HG02970 (cell line): ENCODE measurements around the gene FRAS1.
"Not testable (repeated sequence)": the region's sequence is repeated elsewhere in the genome, so short reads cannot be mapped to it uniquely, and the experiment has no call there.

Experiments
- ATAC-seq: cut with Tn5 transposase; IDR thresholded peaks from one replicate; pipeline ENCODE4 v1.9.1; 2021; ENCODE audit warnings: mild to moderate bottlenecking, moderate library complexity, moderate number of reproducible peaks; ENCODE audit not compliant: unreplicated experiment, low FRiP score

FRAS1 gene

DNA sequence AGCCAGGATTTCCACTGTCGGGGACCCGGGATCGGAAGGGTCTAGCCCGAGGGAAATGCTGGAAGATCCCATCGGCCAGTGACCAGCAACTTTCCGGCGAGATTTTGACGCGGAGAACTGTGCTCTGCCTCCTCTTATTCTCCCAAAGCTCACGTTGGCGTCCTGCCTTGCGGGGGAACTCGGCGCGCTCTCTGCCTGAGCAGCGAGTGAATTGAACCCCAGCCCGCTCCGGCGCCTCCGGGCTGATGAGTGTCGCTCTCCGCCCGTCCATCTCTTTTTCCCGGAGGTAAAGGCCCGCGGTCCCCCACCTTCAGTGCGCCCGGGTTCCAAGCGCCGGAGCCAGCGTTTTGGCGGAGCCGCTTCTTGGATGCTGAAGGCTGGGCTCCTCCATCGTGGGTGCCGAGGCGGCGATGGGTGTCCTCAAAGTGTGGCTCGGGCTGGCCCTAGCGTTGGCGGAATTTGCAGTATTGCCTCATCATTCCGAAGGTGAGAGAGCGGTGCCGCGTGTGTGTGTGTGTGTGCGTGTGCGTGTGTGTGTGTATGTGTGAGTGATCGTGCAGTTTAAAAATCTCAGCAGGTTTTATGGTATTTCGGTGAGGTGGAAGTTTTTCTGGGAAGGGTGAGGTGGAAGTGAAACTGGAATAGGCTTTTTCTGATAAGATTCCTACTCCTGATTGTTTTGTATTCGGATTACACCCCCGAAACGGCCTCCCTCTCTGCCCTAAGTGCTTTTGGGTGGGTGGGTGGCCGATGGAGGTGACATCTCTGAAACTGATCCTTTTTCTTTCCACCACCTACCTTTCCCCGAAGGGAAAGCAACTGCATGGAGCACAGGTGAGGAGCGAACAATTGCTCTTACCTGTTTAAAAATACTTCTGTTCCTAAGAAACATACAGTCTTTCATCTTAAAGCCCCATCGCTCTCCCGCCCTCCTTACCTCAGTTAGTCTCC lies 752 bp downstream of the FRAS1 start:
- ATAC-seq: no peak

DNA sequence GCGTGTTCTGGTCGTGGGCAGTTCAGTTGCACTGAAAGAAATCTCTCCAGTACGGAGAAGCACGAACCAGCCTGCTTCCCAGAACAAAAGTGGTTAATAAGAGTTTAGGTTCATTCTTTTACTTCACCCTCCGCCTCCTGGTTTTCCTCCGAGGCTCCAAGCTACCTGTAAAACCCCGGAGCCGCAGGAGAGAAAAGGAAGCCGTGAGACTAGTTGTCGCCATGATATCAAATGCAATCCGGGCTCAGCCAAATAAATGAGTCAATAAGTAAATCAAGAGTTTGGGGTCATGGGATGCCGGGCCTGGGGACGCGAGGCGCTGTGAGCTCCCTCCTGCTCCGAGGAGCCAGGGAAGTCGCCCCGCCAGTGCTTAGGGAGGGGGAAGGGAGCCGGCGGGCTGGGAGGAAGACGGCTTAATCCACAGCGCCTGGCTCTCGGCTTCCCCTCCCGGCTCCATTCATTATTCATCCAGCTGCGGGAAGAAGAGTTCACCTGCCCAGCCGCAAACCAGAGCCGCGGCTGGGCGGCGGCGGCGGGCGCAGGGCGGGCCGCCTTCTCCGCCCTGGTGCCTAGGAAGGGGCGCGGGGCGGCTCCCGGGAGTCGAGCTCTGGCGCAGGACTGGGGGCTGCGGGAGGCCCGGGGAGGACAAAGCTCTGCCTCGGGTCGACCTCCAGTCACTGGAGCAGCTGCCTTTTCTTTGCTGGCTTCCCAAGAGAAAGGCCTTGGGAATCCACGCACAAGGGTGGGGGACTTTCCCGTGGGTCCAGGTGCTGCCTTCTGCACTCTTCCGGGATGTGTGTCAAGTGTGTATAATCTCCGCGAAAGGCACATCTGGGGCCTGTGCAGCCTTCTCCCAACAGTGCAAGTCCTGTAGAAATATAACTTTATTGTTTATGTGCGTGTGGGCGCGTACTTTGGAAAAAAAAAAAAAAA lies 1.7 kb downstream of the FRAS1 start:
- ATAC-seq: no peak

DNA sequence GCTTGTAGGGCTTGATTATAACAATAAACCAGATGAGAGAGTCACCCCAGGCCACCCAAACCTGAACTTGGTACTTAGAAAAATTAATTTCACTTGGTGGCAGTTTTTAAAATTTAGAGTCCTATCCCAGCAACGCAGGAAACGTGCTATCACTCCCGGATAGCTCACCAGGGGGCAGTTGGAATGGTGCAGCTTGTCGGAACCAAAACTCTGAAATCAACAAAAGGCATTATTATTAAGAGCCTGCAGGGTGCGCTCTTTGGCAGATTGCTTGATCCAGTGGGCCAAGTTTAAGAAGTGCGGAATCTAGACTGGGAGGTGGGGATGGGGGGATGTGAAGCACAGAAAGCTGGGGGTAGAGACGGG lies 2.4 kb downstream of the FRAS1 start:
- ATAC-seq: no peak

DNA sequence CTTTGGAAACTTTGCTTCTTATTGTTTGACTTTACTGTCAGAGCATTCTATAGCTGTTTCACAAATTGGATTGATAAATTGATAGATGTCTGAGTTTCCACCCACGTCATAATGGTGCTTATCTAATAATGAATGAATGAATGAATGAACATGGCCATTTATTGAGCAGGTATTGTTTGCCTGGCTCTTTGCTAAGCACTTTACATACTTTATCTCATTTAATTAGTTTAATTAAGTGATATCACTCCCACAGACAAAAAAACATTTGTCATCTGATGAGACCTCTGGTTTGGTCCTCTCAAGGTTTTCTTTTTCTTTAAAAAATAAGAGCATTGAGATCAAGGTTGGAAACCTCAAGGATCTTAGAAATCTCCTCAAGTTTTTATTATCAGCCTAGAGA lies 2.8 kb downstream of the FRAS1 start:
- ATAC-seq: no peak

DNA sequence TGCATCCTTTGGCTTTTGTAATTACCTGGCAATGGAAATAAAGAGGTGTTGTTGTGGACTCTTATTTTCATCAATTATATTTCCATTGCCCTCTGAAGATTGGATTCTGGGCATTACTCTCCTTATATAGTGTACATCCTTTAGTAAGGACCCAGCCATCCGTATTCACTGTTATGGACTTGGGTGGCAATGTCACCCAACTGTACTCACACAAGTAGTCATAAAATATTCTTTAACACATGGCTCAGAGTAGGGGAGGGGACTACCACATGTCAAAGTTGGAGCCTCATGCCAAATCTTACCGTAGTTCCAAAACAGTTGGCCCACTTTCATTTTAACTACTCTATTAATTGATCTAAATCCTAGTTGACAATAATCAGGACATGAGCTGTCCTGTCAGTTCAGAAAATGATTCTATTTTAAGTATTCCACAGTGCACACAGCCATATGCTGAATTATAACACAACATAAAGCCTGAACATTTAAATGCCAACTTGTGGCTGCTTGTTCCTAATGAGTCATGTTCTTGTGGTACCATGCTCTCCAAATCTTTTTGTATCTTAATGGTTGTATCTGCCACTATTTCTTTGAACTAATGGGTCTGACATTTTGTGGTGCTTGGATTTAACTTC lies 4.9 kb downstream of the FRAS1 start:
- ATAC-seq: no peak

DNA sequence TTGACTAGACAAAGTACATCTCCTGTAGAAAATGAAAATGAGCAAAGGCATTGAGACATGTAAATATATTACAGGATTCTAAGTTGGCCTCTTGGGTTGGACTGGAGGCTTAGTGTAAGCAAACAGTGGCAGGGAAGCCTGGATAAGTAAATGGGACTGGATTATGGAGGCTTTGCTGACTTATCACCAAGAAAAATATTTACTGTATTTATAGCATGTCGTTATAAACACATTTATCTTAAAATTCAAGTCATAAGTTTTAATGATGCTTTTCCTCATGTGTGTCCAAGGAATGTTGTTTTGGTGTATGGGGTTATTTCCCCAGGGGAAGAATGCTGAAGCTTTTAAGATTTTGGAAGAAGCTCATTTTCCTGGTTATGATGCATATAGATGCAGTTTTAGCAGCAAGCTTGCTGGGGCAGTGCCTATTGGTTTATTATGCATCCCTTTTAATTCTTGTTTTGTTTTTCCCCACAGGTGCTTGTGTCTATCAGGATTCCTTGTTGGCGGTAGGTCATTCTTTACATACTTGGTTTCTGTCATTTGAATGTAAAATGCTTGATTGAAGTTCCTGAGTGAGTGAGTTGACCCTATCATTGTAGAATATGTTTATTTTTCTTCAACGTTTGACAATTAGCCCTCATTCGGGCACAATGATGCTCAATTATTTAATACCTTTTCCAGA lies 8.5 kb downstream of the FRAS1 start:
- no peak for ATAC-seq

DNA sequence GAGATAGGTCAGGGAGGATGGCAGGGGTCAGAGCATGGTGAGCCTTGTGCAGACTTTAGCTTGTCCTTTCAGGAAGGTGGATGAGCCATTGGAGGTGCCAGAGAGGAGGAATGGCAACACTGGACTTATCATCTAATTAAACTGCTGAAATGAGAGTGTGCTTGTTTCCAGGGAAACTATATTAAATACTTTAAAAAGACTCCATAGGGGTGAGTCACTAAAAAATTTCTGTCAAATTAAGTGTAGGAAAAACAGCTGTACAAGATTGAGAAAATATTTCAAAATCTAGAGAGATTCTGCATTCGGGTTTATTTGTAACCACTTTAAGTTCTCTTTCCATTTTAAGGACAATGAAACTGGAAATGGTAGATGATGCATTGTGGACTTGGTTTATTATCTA lies 11.4 kb downstream of the FRAS1 start:
- no peak for ATAC-seq

DNA sequence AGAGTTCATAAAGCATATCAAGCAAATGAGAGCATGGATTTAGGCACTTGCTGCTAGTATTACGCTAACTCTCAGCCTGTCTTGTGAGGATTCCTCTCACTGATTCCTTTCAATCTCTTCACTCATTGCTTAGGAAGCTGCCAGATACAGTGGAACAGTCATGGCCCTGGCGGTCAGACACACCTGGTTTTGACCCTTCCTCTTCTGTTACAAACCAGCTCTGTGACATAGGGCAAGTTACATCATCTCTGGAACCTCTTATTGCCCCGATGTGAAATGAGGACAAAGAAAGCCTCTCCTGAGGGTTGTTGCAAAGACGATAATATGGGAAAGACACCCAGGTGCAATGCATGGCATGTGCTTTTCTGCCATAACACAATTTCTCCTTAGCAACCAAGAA lies 12.2 kb downstream of the FRAS1 start:
- ATAC-seq: no peak

DNA sequence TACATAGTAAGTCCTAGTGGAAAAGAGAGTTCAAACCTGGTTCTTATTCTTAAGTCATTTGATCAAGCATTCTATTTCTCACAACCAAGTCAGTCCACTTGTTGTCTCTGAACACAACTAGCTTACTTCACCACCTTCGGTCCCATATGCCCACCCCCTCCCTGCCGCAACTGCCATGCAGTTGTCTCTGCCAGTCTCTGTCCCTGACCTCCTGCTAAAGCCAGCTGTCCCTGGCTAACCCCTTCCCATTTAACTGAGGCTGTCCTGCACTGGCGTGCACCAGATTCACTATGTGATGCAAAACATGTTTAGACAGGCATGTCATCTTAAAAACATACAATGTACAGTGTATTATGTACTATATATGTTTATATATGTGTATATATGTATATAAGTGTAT lies 12.7 kb downstream of the FRAS1 start:
- ATAC-seq: no peak

DNA sequence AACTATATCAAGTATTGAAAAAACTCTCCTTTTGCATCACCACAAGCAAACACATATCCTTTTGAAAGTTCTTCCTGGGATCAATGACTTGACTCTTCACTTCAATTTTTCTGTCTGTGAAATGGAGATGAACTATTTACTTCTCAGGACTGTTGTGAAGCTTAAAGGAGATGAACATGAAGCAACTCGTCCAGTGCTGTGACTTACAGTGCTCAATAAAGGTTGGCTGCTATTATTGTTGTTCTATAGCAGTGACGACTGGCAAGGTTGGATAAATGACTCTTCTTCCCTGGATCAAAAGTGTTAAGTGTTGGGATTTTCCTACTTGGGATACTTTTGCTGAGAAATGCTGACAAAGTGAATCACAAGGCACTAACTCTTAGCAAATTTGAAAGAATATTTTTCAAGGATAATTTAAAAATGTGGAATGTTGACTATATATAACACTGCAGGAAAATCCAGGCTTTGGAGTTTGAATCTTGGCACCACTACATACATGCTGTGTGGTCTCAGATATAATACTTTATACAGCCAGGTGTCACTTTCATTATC lies 13.7 kb downstream of the FRAS1 start:
- no peak for ATAC-seq

DNA sequence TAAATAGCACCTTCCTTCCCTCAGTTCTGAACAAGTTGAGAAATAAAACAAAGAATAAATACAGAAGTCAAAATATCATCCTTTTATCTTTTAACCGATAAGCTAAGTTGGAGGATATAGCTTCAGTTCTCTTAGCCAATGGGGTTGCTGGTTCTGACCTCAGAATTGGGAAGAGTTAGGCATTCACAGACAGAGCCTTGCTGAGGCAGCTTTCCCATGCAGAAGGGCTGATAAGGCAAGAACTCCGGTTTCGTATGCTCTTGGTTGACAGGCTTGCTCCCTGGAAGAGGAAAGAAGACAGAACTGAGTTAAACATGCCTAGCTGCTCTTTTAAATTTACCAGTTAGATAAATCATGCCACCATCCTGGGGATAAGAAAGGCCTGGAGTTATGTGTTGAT lies 17.6 kb downstream of the FRAS1 start:
- no peak for ATAC-seq

DNA sequence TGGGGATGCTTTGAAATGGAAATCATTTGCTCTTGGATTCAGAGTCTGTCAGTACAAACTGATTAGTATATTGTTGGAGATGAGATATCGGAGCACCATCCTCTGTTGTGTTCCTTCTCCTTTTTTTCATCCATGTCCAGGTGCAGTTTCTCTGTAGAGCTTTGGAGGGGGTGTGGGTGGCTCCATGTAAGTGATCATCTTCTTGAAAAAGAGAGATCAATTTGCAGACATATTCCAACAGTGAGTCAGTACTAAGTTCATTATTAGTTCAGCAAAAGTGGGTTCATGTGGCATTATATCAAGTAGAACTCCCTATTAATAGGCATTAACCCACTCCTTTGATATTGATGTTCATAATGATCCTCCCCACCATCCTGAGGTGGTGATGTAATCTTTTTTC lies 18.9 kb downstream of the FRAS1 start:
- ATAC-seq: no peak

DNA sequence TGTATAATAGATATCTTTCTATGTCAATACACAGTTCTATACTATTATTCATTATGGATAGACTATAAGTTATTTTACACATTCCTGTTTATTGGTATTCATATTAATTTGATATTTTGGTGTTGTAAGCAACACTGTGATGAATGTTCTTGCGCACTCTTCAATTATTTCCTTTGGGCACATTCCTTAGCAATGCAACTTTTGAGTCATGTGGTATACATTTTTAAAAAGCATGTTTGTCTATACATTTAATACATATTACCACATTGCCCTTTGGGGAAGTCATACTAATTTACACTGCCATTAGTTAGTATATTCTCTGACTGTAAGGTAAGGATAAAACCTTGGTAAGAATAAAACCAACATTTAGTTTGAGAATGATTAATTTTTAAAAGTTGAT lies 21.0 kb downstream of the FRAS1 start:
- no peak for ATAC-seq

DNA sequence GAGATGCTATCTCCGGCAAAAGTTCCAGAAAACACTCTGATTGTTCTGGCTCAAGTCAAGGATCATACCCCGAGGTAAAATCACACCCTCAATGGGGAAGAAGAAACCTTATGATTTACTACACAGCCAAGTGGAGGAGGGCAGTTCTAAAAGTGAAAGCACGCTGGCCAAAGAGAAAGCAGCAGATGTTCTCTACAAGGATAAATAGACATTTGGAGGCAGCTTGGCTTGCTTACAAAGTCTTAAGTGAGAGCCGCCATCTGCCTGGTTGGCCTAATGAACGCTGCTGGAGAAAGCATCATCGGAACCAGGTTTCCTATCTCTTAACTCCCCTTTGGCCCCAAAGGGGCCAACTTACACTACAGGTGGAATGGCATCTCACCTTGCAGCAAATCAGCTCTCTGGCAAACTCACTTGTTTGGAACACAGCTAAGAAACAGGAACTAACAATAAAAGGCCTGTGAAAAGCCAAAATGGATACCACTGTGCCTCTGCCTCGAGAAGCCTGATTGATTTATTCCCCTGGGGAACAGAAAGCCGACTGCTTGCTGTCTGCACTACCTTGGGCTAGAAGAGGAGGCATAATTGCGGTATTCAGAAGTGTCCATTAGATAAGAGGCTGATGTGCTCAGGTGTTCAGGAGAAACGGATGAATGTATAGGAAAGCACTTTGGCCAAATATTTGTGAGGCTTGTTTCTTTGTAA lies 22.8 kb downstream of the FRAS1 start:
- ATAC-seq: no peak

DNA sequence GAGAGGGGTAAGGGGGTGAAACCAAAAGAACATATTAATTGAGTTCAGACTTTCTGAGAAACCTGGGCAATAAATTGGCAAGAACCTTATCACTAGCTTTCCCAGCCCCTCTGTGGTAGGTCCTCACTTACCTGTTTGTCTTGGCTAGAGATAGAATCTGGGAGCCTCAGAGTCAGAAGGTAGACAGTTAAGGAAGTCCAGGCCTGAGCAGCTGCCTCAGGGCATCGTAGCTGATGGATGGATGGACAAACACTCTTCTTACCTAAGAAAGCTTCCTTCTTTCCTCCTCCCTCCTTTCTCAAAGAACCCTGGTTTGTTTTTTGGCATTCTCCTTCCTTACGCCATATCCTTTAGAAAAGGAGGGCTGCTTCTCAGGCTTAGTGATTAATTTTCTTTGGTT lies 24.4 kb downstream of the FRAS1 start:
- no peak for ATAC-seq

DNA sequence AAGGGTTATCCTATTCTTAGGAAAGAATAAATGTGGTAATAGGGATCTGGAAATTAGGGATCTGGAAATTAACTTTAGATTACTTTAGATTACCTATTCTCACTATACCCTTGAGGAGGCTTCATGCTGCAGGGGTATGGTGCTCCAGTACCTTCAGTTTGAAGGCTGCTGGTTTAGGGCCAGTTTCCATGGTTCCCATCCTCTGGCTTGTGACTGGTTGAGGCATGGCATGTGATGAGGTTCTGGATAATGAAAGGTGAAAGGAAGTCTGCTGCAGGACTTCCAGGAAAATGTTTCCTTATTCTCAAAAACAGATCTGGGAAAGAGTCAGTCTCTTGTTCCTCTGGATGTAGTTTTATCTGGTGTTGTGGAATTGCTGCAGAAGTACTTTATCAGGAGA lies 25.9 kb downstream of the FRAS1 start:
- no peak for ATAC-seq

DNA sequence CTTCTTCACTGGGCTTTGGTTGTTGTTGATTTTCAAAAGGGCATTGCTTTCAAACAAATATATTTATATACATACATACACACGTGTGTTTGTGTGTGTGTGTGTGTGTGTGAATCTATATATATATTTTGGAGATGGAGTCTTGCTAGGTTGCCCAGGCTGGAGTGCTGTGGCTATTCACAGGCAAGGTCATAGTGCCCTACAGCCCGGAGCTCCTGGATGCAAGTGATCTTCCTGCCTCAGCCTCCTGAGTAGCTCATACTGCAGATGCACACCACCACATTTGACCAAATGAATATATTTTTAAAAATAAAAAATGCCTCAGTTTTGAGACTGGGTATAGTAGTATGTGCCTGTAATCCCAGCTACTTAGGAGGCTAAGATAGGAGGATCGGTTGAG lies 34.4 kb downstream of the FRAS1 start:
- no peak for ATAC-seq

DNA sequence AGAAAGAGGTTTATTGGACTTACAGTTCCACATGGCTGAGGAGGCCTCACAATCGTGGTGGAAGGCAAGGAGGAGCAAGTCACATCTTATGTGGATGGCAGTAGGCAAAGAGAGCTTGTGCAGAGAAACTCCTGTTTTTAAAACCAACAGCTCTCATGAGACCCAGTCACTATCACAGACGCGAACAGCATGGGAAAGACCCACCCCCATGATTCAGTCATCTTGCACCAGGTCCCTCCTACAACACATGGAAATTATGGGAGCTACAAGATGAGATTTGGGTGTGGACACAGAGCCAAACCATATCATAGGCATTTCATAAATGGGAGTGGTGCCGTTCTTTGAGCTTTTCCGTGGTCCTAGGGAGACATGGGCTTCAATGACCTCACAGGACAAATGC lies 35.2 kb downstream of the FRAS1 start:
- not testable (repeated sequence) for ATAC-seq

DNA sequence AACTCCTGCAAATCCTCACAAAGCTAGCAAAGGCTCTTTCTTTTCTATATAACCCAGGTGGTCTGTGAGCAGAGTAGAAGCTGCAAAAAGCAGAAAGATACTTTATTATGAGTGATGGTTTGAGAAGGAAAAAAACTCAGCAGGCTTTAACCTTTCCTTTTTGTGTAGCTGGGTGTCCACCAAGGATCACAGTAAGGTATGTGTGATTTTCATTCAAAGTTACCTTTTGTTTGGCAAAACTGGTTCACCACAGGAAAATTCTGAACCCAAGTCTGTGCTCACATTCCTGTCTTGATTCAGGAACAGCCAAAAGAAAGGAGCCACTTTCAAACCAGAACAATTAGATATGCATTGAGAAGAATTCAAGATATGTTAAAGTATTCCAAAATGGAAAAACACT lies 35.7 kb downstream of the FRAS1 start:
- ATAC-seq: no peak

DNA sequence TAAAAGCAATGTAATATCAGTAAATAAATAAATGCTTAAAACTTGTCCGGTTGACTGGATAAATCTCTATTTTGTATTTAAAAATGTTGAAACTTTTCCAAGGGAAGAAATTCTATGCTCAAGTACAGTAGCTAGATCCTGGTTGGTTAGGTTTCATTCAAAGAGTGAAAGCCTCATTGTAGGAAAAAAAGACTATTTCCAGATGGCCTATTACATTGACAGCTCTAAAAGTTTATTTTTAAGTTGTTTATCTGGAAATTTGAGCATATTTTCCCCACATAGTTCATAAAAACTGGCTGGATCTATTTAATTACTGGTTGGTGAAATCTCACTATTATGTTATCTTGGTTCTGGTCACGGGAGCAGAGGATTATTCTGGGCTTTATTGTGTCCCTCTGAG lies 38.0 kb downstream of the FRAS1 start:
- ATAC-seq: no peak
